ENCODE results near the gene ERO1B.
"Not testable (repeated sequence)": the region's sequence is repeated elsewhere in the genome, so short reads cannot be mapped to it uniquely, and the experiment has no call there.

Gene ERO1B, protein sequence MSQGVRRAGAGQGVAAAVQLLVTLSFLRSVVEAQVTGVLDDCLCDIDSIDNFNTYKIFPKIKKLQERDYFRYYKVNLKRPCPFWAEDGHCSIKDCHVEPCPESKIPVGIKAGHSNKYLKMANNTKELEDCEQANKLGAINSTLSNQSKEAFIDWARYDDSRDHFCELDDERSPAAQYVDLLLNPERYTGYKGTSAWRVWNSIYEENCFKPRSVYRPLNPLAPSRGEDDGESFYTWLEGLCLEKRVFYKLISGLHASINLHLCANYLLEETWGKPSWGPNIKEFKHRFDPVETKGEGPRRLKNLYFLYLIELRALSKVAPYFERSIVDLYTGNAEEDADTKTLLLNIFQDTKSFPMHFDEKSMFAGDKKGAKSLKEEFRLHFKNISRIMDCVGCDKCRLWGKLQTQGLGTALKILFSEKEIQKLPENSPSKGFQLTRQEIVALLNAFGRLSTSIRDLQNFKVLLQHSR

DNA sequence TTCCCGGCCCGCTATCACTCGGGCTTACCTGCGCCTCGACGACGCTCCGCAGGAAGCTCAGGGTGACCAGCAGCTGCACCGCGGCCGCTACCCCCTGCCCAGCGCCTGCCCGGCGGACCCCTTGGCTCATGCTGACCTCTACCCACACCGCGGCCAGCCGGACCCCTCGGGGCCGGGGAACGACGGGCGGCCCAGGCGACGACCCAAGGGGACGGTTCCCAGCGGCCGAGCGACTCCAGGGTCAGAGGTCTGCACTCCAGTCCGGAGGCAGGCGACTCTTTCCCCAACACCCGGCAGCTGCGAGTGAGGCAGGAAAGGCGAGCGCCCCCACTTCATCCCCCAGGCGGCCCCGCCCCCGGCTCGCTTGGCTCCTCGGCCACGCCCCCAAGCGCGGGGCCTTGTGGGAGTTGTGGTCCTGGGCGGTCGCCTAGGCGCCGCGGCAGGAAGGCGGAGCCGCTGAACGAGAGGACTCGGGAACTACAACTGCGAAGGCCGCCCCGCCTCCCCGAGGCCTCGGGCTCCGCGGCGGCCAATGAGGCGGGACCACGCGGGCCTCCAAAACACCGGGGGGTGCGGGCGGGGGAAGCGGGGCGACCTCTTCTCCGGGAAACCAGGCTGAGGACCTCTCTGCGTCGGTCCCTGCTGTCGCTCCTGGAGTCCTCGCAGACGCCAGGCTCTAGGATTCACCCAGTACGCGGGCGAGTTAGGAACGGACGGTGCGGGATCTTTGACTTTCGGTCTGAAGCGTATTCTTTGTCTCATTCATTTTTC, at the start of gene ERO1B:
Gene ERO1B (minus strand): TSS at position 305 of the 771 bp plus-strand sequence. CDS start 175 bp downstream, at position 130.
- DNase-seq (ENCODE audit: low read depth) = peak; percentile 94

DNA sequence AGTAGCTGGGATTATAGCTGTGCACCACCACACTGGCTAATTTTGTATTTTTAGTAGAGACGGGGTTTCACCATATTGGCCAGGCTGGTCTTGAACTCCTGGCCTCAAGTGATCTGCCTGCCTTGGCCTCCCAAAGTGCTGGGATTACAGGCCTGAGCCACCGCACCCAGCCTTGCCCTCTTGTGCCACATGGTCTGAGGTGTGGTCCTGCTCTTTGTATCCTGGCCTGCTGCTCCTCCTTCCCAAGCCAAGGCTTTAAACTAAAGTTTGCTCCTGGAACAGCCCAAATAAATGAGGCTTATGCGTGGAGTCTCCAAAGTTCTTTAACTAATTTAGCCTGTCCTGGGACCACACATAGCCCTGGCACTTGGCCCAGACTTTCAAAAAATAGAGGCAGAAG, 49.7 kb upstream of the ERO1B start:
- DNase-seq (ENCODE audit: low read depth) = not testable (repeated sequence)

DNA sequence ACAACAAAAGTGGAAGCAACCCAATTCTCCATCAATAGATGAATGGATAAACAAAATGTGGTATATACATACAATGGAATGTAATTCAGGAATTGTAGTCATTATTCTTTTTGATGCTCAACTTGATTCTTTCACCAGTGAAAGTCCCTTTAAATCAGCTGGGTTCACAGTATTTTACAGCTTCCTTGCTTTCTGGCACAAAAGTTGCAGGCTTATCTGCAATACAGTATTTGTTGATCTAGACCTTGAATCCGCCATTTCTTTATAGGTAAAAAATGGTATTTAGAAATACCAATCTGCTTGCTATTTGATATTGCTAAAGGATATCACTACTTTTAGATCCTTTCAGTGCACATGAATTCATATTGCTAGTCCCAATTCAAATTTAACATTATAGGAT, 44.7 kb upstream of the ERO1B start:
- DNase-seq (ENCODE audit: low read depth) = no peak

DNA sequence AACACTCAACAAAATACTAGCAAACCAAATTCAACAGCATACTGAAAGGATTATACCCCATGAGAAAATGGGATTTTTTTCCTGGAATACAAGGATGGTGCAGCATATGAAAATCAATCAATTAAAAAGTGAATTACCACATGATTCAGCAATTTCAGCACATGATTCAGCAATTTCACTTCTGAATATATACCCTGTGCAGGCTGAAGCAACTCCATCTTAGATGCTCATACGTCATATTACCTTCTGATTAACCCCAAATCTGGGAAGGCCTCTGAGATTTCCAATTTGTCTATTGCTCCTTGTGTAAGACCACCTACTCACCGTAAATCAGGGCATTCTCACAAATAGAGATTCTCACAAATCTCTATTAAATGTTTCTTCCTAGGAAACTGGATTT, 43.8 kb upstream of the ERO1B start:
- no peak for DNase-seq (ENCODE audit: low read depth)

DNA sequence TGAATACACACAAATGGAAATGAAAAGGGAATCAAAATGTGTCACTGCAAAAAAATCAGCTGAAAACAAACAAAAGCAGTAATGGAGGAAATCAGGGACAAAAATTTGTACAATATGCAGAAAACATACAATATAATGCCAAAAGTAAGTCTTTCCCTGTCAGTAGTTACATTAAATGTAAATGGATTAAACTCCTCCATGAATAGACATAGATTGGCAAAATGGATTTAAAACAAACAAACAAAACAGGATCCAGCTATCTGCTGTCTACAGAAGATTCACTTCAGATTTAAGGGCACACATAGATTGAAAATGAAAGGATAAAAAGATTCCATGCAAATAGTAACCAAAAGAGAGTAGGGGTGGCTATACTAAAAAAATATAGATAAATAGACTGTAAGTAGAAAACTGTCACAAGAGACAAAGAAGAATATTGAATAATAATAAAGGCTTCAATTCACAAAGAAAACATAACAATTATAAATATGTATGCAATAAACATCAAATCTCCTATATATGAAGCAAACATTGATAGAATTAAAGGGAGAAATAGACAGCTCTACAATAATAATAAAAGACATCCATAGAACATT, 42.2 kb upstream of the ERO1B start:
- DNase-seq (ENCODE audit: low read depth) = no peak

DNA sequence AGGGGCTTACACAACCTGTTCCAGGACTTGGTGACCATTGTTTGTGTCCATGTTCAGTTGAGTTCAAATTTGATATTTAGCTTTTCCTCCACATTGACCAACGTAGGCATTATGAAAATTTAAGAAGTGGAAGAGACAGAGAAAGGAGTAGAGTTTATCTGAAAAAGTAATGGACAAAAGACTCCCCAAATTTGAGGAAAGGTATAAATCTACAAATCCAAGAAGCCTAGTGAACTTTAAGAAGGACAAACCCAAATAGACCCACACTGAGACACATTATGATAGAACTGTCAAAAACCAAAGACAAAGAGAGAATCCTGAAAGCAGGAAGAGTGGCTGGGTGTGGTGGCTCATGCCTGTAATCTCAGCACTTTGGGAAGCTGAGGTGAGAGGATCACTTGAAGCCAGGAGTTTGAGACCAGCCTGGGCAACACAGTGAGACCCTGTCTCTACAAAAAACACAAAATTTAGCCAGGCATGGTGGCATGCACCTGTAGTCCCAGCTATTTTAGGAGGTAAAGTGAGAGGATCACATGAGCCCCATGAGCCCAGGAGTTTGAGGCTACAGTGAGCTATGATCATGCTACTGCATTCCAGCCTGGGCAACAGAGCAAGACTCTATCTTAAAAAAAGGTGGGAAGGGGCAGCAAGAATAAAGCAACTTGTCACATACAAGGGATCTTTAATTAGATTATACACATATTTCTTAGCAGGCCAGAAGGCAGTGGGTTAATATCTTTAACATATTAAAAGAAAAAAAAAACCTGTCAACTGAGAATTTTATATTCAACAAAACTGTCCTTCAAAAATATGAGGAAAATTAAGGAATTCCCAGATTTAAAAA, 41.0 kb upstream of the ERO1B start:
- no peak for DNase-seq (ENCODE audit: low read depth)

DNA sequence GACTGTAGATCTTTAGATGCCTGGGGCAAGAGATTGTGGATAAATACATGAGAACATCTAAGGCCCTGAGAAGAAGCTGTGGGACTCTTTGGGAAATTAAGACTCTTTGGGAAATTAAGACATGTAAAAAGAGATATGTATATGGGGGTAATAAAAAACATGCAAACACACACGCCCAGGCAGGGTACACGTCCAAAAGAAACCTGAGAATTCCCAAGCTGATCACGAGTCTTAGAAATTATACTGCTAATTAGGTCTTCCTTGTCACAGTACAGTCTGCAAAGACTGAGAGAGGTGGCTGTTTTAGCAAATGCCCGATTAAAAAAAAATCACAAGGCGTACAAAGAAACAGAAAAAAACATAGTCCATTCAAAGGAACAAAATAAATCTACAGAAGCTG, 39.3 kb upstream of the ERO1B start:
- no peak for DNase-seq (ENCODE audit: low read depth)

DNA sequence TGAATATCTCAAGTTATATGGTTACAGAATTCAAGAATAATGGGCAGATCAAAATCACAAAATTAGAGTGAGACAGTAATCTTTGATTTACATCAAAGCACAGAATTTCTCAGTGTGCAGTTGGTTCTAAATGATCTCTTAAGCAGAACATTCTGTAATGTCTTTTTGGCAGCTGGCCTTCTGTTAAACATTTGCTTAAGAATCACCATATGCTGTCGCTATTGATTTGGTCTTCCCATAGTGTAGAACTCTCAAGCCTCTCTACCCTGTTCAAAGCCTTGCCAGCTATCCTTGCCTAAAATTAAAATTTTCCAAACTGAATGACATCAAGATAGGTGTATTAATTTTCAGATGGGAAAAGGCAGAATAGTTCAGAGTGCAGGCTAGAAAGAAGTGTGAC, 38.9 kb upstream of the ERO1B start:
- no peak for DNase-seq (ENCODE audit: low read depth)

DNA sequence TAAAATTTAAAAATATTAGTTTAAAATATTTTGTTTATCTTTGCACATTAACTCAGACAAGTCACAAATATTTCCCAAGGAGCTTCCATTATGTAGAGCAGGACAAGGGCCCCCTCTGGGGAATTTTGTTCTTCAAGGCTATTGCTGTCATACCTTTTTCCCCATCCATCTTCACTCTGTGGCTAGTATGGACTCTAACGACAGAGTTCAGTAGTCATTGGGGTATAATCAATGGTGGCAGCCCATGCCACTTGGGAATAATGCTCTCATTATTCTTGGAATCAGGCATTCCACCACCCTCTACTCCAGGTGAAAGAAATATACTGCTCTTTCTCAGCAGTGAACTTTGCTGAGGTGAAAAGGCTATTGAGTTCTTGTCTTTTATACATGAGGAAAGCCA, 38.5 kb upstream of the ERO1B start:
- DNase-seq (ENCODE audit: low read depth) = no peak

DNA sequence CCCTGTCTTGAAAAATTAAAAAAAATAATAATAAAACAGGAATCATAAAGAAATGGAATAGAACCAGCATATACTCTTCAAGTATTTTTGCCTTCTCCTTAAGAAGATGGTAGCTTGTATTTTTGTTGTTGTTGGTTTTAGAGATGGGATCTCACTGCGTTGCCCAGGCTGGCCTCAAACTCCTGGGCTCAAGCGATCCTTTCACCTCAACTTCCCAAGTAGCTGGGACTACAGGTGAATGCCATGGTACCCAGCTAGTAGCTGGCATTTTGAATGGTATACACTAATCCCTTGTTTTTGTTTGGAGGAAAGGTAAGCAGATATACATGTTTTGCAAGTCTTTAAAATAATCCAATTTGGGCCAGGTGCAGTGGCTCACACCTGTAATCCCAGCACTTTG, 34.7 kb upstream of the ERO1B start:
- DNase-seq (ENCODE audit: low read depth) = no peak

DNA sequence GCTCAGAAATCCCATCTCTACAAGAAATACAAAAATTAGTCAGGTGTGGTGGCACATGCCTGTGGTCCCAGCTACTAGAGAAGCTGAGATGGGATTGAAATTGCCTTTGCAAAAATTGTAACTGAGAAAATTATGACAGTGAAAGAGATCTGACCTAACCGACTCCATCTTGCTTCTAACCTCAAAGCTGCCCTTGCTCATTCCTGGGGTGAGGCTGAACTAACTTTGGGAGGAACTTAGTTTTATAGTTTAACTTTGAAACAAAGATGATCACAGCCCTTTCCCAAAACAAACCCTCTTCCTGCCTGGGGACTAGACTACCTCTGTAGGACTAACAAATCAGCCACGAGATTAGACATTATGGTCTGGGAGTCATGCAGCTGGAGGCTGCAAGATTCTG, 33.8 kb upstream of the ERO1B start:
- no peak for DNase-seq (ENCODE audit: low read depth)

DNA sequence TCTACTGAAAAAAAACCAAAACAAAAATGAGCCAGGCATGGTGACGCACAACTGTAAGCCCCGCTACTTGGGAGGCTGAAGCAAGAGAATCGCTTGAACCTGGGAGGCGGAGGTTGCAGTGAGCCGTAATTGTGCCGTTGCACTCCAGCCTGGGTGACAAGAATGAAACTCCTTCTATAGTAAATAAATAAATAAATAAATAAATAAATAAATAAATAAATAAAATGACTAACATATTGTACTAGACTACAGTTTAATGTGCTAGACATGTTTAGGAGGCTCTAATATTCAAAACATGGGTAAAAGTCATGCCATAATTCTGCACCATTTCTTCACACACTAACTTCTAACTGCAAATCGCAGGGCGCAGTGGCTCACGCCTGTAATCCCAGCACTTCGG, 33.3 kb upstream of the ERO1B start:
- DNase-seq (ENCODE audit: low read depth) = no peak

DNA sequence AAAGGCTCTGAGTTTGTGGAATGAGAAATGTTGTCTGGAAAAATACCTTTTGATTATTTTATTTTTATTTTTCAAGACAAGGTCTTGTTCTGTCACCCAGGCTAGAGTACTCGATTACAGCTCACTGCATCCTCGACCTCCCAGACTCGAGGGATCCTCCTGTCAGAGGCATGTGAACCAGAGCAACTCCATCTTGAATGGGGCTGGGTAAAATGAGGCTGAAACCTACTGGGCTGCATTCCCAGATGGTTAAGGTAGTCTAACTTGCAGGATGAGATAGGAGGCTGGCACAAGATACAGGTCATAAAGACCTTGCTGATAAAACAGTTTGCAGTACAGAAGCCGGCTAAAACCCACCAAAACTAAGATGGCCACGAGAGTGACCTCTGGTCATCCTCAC, 32.3 kb upstream of the ERO1B start:
- DNase-seq (ENCODE audit: low read depth) = not testable (repeated sequence)

DNA sequence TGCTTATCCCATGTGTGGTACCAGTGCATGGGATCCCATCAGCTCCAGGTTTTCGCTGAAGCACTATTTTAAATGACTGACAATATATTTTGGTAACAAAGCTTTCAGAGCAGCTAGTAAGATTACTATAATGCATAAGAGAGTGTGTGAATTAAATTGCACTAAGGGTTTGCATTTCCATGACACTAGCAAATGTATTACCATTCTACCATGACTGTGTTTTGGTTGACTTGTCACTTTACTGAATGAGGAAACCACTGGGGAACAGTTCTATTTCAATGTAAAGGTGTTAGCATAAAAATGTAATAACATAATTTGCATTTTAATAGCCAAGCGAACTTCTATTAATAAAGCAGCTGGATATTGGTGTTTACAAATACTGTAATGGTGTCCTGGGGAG, 31.7 kb upstream of the ERO1B start:
- DNase-seq (ENCODE audit: low read depth) = no peak

DNA sequence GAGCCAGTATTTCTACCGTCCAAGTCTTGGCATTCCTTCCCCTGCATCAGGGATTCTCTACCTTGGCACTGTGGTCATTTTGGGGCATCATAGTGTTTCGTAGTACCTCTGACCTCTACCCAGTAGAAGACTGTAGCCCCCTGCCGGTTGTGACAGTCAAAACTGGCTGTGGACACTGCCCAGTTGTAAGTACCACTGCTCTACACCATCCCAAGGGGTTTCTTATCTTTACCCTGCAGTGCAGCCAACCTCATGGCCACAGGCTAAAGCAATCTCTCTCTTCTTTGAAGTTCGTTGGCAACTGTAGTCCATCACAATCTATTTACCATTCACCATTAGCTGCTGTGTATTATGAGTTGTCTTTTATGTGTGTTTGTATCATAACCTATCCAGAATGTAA, 29.3 kb upstream of the ERO1B start:
- DNase-seq (ENCODE audit: low read depth) = no peak

DNA sequence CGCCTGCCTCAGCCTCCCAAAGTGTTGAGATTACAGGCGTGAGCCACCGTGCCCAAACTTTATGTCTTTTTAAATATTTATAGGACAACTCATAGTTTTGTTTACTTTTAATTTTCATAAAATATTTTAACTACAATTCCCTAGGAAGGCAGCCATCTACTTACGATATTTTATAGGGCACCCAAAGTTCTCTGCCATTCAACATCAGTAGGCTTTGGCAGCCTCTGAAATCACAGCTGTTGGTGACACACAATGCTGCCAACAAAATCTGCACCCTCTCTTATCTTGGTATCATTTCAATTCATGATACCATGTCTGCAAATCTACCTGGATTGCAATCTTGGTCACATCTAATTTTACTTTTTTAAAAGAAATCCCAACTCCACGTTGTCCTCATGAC, 27.1 kb upstream of the ERO1B start:
- no peak for DNase-seq (ENCODE audit: low read depth)

DNA sequence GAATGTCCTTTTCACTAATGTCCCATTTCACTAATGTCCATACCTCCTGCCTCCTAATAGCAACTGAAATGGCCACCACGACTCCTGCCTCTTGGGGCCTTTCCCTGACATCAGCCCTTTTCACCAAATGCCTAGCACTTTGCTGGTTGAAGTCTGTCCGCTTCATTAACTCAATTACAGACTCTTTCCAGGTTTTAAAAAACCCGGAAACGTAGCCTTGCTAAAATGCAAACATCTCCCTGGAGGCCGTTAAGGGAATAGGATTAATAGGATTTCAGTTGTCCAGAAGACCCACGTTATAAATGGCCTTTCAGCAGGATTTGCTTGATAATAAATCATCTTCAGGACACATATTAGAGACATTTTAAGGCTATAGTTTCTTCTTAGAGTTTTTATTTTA, 25.7 kb upstream of the ERO1B start:
- no peak for DNase-seq (ENCODE audit: low read depth)

DNA sequence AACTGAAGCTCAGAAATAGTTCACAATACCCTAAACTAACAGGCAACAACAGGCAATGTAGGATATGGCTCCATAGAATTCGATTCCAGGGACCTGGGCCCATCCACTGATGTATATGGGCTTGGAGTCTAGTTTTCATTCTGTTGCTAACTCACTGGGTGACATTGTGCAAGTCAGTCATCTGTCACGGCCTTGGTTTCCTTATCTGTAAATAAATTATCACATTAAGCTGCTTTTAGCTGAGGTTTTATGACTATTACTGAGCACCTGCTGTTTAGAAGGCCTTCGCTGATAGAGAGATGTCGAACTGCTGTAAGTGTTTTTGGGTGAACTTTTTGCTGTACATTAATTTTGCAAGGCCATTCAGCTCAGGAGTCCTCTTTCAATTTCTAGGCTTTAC, 22.9 kb upstream of the ERO1B start:
- no peak for DNase-seq (ENCODE audit: low read depth)

DNA sequence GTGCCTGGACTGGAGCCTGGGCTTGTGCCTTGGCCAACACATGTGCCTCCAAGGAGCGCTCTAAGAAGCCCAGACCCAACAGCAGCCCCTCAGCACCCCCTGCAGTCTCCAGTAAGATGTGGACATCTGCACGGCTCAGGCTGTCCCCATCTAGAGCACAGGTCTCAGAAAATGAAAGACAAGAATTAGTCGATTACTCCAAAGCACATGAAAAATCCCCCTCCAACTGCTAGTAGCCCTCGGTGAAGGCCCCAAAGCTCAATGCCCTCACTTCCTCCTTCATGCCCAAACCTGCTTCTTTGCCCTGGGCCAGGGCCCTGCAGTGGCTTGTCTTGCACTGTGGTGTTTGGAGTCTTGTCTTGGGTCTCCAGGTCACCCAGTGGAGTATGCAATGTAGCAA, 21.9 kb upstream of the ERO1B start:
- DNase-seq (ENCODE audit: low read depth) = no peak

DNA sequence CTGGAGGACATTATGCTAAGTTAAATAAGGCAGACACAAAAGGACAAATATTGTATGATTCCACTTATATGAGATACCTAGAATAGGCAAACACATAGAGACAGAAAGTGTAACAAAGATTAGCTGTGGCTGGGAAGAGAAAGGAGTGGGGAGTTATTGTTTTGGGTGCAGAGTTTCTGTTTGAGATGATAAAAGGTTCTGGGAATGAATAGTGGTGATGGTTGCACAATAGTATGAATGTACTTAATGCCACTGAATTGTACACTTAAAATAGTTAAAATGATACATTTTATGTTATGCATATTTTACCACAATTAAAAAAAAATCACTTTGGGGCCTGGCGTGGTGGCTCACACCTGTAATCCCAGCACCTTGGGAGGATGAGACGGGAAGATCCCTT, 21.2 kb upstream of the ERO1B start:
- no peak for DNase-seq (ENCODE audit: low read depth)

DNA sequence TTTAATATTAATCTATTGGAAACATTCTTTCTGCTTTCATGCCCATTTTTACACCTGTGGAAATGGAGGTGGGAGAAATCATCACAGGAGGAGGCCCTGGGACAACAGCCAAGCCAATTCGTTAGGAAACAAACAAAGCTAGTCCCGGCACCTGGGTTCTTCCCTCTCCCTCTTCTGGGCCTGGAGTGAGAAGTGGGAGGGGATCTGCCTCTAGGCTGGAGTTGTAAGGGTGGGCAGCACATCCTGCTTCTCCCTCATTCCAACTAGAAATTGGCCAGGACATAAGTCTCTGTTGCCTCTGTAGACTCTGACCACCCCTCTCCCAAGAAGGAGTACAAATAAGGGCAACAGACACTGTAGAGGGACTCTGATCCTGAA, 20.2 kb upstream of the ERO1B start:
- DNase-seq (ENCODE audit: low read depth) = no peak
